CD14-positive monocyte (primary cell): ENCODE measurements around the gene EPHA8. TPM values are rescaled to one million over a fixed set of nuclear protein-coding genes. Genes with fewer than 3 reads are reported as not detected.

Experiments used
- DNase-seq, 3 donors: peaks; one replicate each; pipeline ENCODE4 v3.0.0-alpha.2; 2011 to 2022
- H2AFZ ChIP-seq: 2 replicates; pipeline ENCODE4 v1.6.0; 2012; ENCODE audit warnings: mild to moderate bottlenecking, low read depth, low read length, inconsistent platforms; ENCODE audit not compliant: insufficient read depth, poor library complexity, severe bottlenecking
- H3K27ac ChIP-seq, 2 donors: 1 replicate in 1 of 2; 2 replicates in 1 of 2; pipeline ENCODE4 v1.5.1; 2012 to 2013; ENCODE audit warnings: low read length in 2 of 2, control low read depth in 1 of 2, inconsistent platforms in 1 of 2, low read depth in 1 of 2, mild to moderate bottlenecking in 1 of 2
- H3K27me3 ChIP-seq, 2 donors: one replicate each; pipeline versions ENCODE4 v1.6.0 to v1.6.1; 2011 to 2013; ENCODE audit warnings: low read length in 2 of 2; ENCODE audit not compliant: control insufficient read depth in 2 of 2, insufficient read depth in 2 of 2
- H3K36me3 ChIP-seq, 2 donors: replicated peaks in 1 of 2; 1 replicate in 1 of 2; 2 replicates in 1 of 2; pipeline versions ENCODE4 v1.5.1 to v1.6.1; 2012 to 2013; ENCODE audit warnings: low read length in 2 of 2, control low read depth in 1 of 2, inconsistent platforms in 1 of 2, mild to moderate bottlenecking in 1 of 2; ENCODE audit not compliant: insufficient read depth in 2 of 2, control insufficient read depth in 1 of 2
- H3K4me1 ChIP-seq, 2 donors: 1 replicate in 1 of 2; 2 replicates in 1 of 2; pipeline versions ENCODE4 v1.5.1 to v1.6.1; 2012 to 2013; ENCODE audit warnings: low read length in 2 of 2, control low read depth in 1 of 2, inconsistent platforms in 1 of 2, mild to moderate bottlenecking in 1 of 2, moderate library complexity in 1 of 2; ENCODE audit not compliant: insufficient read depth in 2 of 2, control insufficient read depth in 1 of 2
- H3K4me2 ChIP-seq: replicated peaks from 2 replicates; pipeline ENCODE3; 2012; ENCODE audit warnings: low read length, moderate library complexity, mild to moderate bottlenecking; ENCODE audit not compliant: poor library complexity, severe bottlenecking; ENCODE audit errors: extremely low read depth
- H3K4me3 ChIP-seq, 3 experiments: fragments of 200-600 bp in 1 of 3; sonication (generic) in 1 of 3; replicated peaks in 1 of 3; 1 replicate in 2 of 3; 2 replicates in 1 of 3; pipeline ENCODE4 v1.5.1; 2011 to 2013; ENCODE audit warnings: low read length in 3 of 3, mild to moderate bottlenecking in 3 of 3, control low read depth in 2 of 3, low read depth in 2 of 3, inconsistent platforms in 1 of 3, moderate library complexity in 1 of 3
- H3K79me2 ChIP-seq: 2 replicates; pipeline ENCODE4 v1.6.0; 2012; ENCODE audit warnings: mild to moderate bottlenecking, control low read depth, inconsistent platforms, low read length, moderate library complexity; ENCODE audit not compliant: insufficient read depth
- H3K9ac ChIP-seq: 2 replicates; pipeline ENCODE4 v1.6.0; 2017; ENCODE audit warnings: low read length, mild to moderate bottlenecking; ENCODE audit not compliant: insufficient read depth, poor library complexity, severe bottlenecking
- H3K9me3 ChIP-seq, 2 donors: replicated peaks in 1 of 2; 1 replicate in 1 of 2; 2 replicates in 1 of 2; pipeline versions ENCODE4 v1.5.1 to v1.6.1; 2012 to 2013; ENCODE audit warnings: low read length in 2 of 2, control low read depth in 1 of 2; ENCODE audit not compliant: control insufficient read depth in 1 of 2, insufficient read depth in 1 of 2
- H4K20me1 ChIP-seq: 2 replicates; pipeline ENCODE4 v1.6.0; 2012; ENCODE audit warnings: mild to moderate bottlenecking, low read length, control low read depth, moderate library complexity; ENCODE audit not compliant: insufficient read depth
- H3K27ac Mint-ChIP-seq, 7 donors: one replicate each; pipeline ENCODE4 v1.8.0; 2020; ENCODE audit warnings: mild to moderate bottlenecking in 7 of 7, mixed read lengths in 7 of 7, moderate library complexity in 6 of 7, inconsistent platforms in 2 of 7
- H3K27me3 Mint-ChIP-seq, 3 donors: one replicate each; pipeline ENCODE4 v1.8.0; 2021 to 2022; ENCODE audit warnings: low read depth in 3 of 3, mild to moderate bottlenecking in 3 of 3, mixed read lengths in 3 of 3, moderate library complexity in 3 of 3, inconsistent platforms in 1 of 3
- H3K36me3 Mint-ChIP-seq, 2 donors: one replicate each; pipeline ENCODE4 v1.8.0; 2020; ENCODE audit warnings: mixed read lengths in 2 of 2, inconsistent platforms in 1 of 2, mild to moderate bottlenecking in 1 of 2
- H3K4me1 Mint-ChIP-seq: one replicate; pipeline ENCODE4 v1.8.0; 2020; ENCODE audit warnings: mild to moderate bottlenecking, mixed read lengths
- H3K4me3 Mint-ChIP-seq, 2 donors: one replicate each; pipeline ENCODE4 v1.8.0; 2020; ENCODE audit warnings: mild to moderate bottlenecking in 2 of 2, mixed read lengths in 2 of 2, moderate library complexity in 1 of 2
- H3K9me3 Mint-ChIP-seq, 7 donors: one replicate each; pipeline ENCODE4 v1.8.0; 2020 to 2022; ENCODE audit warnings: mixed read lengths in 7 of 7, mild to moderate bottlenecking in 6 of 7, moderate library complexity in 6 of 7, inconsistent platforms in 2 of 7
- CTCF ChIP-seq: fragments of 200-600 bp; IDR thresholded peaks from one replicate; pipeline ENCODE4 v1.8.0; 2022; ENCODE audit warnings: antibody characterized with exemption, mild to moderate bottlenecking
- WGBS: methylation state at CpG from one replicate; pipeline ENCODE4 v1.1.5; 2013; ENCODE audit warnings: missing lambda C conversion rate; ENCODE audit not compliant: insufficient coverage; 5-methylcytosine and 5-hydroxymethylcytosine counted together
- intact Hi-C, 2 donors: fragments of 100-400 bp; cut with micrococcal nuclease; formaldehyde crosslinking; loops; one replicate each; pipeline versions ENCODE4 v1.15.0 to v1.15.1; 2023
- polyA plus RNA-seq, 3 donors: library from polyadenylated mRNA; depleted of rRNA in 1 of 3; unstranded in 2 of 3; stranded (reverse) in 1 of 3; fragments of 300-500 nt in 2 of 3; fragments of >200 nt in 1 of 3; fragmentation: Illumina TruSeq in 2 of 3; gene quantifications; 1 replicate in 2 of 3; 2 replicates in 1 of 3; pipeline ENCODE4 v1.2.3, GENCODE V29; 2012 to 2021

The EPHA8 gene
- polyA plus RNA-seq, 3 donors: 0.04 TPM; not detected in 2

- no peaks in the 10 kb centered on the region for H3K27me3 ChIP-seq
- H2AFZ ChIP-seq: no peak overlapping the region
- no peak for TF ChIP-seq CTCF
- no peaks in the 10 kb centered on the region for H3K9me3 ChIP-seq
- DNase-seq: no peak
- H3K27me3 Mint-ChIP-seq: no peaks in the 10 kb centered on the region
- no peak overlapping the region for H3K27ac Mint-ChIP-seq
- WGBS: 100% methylated on average over 5 of the region's 7 CpGs
- H3K79me2 ChIP-seq: no peaks in the 10 kb centered on the region
- H3K4me3 Mint-ChIP-seq: no peak overlapping the region
- intact Hi-C loops: no loop called here
- no peaks in the 10 kb centered on the region for H3K9me3 Mint-ChIP-seq
- peaks cover 83 to 86% of the 10 kb centered on the region in 2 donors for H3K36me3 Mint-ChIP-seq
- no peak overlapping the region for H3K9ac ChIP-seq
- no peak overlapping the region for H3K4me3 ChIP-seq
- no peaks in the 10 kb centered on the region for H4K20me1 ChIP-seq
- H3K4me1 Mint-ChIP-seq: peaks cover 2% of the 10 kb centered on the region
- peaks cover 48 to 86% of the 10 kb centered on the region in 2 donors for H3K36me3 ChIP-seq
- H3K4me1 ChIP-seq: no peaks in the 10 kb centered on the region
- no peak overlapping the region for H3K4me2 ChIP-seq
- no peak overlapping the region for H3K27ac ChIP-seq
These were observed 36.2 kb upstream of the EPHA8 start for GRCh38 chr1:22527122-22527521.

DNA sequence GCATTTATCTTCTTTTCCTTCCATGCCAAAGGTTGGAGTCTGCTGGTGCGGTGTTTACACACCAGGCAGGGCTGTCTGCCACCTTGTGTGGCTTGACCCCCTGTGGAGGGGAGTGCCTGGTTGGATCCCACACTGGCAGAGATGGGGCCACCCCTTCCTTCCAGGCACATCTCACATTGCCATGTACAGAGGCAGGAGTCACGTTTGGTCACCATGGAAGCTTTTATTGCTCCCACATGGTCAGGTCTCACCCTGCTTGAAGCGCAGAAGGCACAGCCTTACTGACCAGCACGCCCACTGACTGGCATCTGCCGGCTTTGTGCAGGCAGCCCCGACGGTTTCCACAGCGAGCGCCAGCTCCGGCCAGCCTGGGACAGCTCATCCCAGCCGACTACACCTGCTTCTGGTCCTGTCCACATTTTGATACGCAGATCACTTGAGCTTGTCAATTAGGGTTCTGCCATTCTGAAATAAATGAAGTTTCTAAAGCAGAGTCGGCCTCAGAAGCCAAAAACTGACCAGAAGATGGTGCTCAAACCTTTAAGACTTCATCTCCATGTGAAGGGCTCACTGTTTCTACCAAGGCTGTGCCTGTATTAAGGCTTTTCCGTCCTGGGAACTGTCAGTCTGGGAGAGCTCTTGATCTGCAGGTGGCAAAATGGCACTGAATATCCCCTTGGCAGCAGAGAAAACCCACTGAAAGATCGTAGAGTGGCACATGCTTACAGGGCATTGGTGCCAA is 35.6 kb upstream of the EPHA8 start:
- no peaks in the 10 kb centered on the region for H3K79me2 ChIP-seq
- peaks cover 44 to 85% of the 10 kb centered on the region in 2 donors for H3K36me3 ChIP-seq
- Mint-ChIP-seq H3K4me3 (no peak overlapping the region), H3K4me1 (peaks cover 2% of the 10 kb centered on the region), H3K9me3 (no peaks in the 10 kb centered on the region), H3K27me3 (no peaks in the 10 kb centered on the region), H3K27ac (peak overlapping the region in 1 of 7 donors; percentile 64), H3K36me3 (peaks cover 79 to 84% of the 10 kb centered on the region in 2 donors)
- no peak overlapping the region for H2AFZ ChIP-seq
- H3K27me3 ChIP-seq: no peaks in the 10 kb centered on the region
- intact Hi-C loops: no loop called here
- H3K4me1 ChIP-seq: no peaks in the 10 kb centered on the region
- no peak overlapping the region for H3K4me3 ChIP-seq
- no peak overlapping the region for H3K4me2 ChIP-seq
- H3K9ac ChIP-seq: no peak overlapping the region
- 95% methylated on average over 13 of the region's 15 CpGs for WGBS
- no peak for DNase-seq
- TF ChIP-seq CTCF: no peak
- no peak overlapping the region for H3K27ac ChIP-seq
- no peaks in the 10 kb centered on the region for H3K9me3 ChIP-seq
- H4K20me1 ChIP-seq: no peaks in the 10 kb centered on the region
